Pancreas (tissue), 10 donors: Measurements from ENCODE around the gene DPYSL4. TPM values are rescaled to one million over a fixed set of nuclear protein-coding genes. Genes with fewer than 3 reads are reported as not detected.

ENCODE experiments used
- ATAC-seq, 4 donors: fragments of 200-7000 bp; cut with Tn5 transposase; one replicate each; pipeline versions ENCODE4 v1.8.0 to v1.9.1; 2020; ENCODE audit warnings: mild to moderate bottlenecking in 4 of 4, moderate library complexity in 4 of 4
- DNase-seq, 6 donors: peaks; one replicate each; pipeline ENCODE4 v3.0.0-alpha.2; 2020
- FAIRE-seq: peaks from 2 replicates; lab custom pipeline; 2012; peaks lifted over from hg19 to GRCh38; lab: Jason Lieb, UNC
- H3K27ac ChIP-seq, 4 donors: fragments of 200-600 bp; sonication (generic); 1 replicate in 3 of 4; 2 replicates in 1 of 4; pipeline versions ENCODE4 v1.5.0 to v1.8.0; 2020
- H3K27me3 ChIP-seq, 4 donors: fragments of 200-600 bp; one replicate each; pipeline ENCODE4 v1.8.0; 2021
- H3K36me3 ChIP-seq, 3 donors: fragments of 200-600 bp; sonication (generic) in 1 of 3; one replicate each; pipeline versions ENCODE4 v1.5.0 to v1.8.0; 2020 to 2021
- H3K4me1 ChIP-seq, 3 donors: fragments of 200-600 bp; one replicate each; pipeline ENCODE4 v1.8.0; 2021
- H3K4me3 ChIP-seq, 4 donors: fragments of 200-600 bp; sonication (generic) in 2 of 4; one replicate each; pipeline versions ENCODE4 v1.5.0 to v1.8.0; 2020 to 2021
- H3K9me3 ChIP-seq, 4 donors: fragments of 200-600 bp; one replicate each; pipeline ENCODE4 v1.8.0; 2021
- WGBS, 2 donors: extraction: QIAGEN DNeasy Blood & Tissue Kit; methylation state at CpG; one replicate each; pipeline ENCODE4 v1.1.7; 2013; 5-methylcytosine and 5-hydroxymethylcytosine counted together
- intact Hi-C, 3 donors: fragments of 100-400 bp; cut with DNase I; formaldehyde crosslinking; loops; one replicate each; pipeline versions ENCODE4 v1.11.1 to v1.14.2; 2022
- polyA plus RNA-seq, 2 donors: library from polyadenylated mRNA; stranded (reverse); fragments of 200-250 nt; gene quantifications; one replicate each; pipeline ENCODE4 v1.2.3, GENCODE V29; 2013
- total RNA-seq, 6 donors: library from RNA; stranded (reverse); fragmentation: NEBNext Ultra II Directional in 4 of 6; extraction: Animal tissue kit (Norgen Biotek cat#: 25700) in 4 of 6; gene quantifications; one replicate each; pipeline versions ENCODE4 v1.2.1 to v1.2.4, GENCODE V29; 2021 to 2023
- TF ChIP-seq, protein P1 (sequence below), 4 donors: fragments of 200-600 bp; sonication (generic) in 3 of 4; IDR thresholded peaks; one replicate each; pipeline versions ENCODE4 v1.5.0 to v1.8.0; 2021; ENCODE audit warnings: antibody characterized with exemption in 4 of 4
- donor health status: healthy with polysubstance abuse.
- donor health status: DM: no; HTN: no; CAD: no; lungs with moderate emphysema.
- donor health status: DM: no; HTN: no; CAD: no.
- donor health status: control.
- donor health status: control.
- donor health status: Bipolar disorder and iron deficiency.
- donor health status: DM: yes; HTN: yes; CAD: no.
- donor health status: DM: no; HTN: no; CAD: no.
- donor health status: DM: no; HTN: no; CAD: no.
- donor health status: DM: yes; HTN: yes; CAD: no.

DPYSL4 gene
- total and polyA plus RNA-seq, 8 donors = 0.46 to 2.8 (median 1.2) TPM

DNA sequence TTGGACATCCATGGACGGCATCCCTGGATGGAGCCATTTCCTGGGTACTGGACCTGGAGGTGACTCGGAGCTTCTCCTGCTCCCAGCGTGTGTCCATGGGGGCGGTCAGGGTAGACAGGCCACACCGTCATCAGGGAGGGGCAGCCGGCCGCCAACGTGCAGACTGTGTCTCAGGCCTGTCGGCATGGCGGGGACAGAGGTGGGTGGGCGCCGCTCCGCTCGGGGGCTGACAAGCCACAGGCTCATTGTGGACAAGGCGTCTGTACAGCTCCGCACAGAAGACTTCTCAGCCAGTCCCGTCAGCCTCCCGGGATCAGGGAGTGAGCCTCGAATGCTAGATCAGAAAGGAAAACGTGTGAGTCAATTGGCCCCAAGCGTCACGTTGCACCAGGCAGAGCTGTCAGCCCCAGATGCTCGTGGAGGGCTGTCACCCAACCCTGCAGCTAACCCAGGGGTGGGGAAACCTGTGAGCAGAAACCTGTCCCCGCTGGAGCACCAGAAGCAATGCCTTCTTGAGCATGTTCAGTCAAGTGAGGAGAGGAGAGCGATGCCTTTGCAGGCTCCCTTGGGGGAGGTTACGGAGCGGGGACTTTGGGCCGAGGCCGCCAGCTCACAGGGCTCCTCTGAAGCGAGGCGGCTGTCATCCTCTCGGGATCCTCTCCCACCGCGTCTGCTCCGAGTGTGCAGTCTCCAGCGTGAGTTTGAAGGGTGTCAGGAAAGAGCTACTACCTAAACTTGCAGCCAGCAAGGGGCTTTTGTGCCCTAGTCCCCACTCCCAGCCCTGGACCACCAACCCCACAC is 16.0 kb upstream of the DPYSL4 start:
- H3K4me3 ChIP-seq = no peak overlapping the region
- H3K27me3 ChIP-seq = no peaks in the 10 kb centered on the region
- ATAC-seq (no peak), DNase-seq (peak in 3 of 6 donors; percentile 14 to 62 (median 50)), FAIRE-seq (no peak)
- H3K9me3 ChIP-seq = no peaks in the 10 kb centered on the region
- 54 to 68% methylated on average over 36 of the region's 36 CpGs for WGBS, 2 donors
- H3K4me1 ChIP-seq = no peaks in the 10 kb centered on the region
- intact Hi-C loops = no loop called here
- TF ChIP-seq, protein P1, sequence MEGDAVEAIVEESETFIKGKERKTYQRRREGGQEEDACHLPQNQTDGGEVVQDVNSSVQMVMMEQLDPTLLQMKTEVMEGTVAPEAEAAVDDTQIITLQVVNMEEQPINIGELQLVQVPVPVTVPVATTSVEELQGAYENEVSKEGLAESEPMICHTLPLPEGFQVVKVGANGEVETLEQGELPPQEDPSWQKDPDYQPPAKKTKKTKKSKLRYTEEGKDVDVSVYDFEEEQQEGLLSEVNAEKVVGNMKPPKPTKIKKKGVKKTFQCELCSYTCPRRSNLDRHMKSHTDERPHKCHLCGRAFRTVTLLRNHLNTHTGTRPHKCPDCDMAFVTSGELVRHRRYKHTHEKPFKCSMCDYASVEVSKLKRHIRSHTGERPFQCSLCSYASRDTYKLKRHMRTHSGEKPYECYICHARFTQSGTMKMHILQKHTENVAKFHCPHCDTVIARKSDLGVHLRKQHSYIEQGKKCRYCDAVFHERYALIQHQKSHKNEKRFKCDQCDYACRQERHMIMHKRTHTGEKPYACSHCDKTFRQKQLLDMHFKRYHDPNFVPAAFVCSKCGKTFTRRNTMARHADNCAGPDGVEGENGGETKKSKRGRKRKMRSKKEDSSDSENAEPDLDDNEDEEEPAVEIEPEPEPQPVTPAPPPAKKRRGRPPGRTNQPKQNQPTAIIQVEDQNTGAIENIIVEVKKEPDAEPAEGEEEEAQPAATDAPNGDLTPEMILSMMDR (IDR thresholded peaks at IDR 0.05) = no peak
- no peaks in the 10 kb centered on the region for H3K36me3 ChIP-seq
- no peak overlapping the region for H3K27ac ChIP-seq

GRCh38 chr10:132172091-132173066 is 14.4 kb upstream of the DPYSL4 start:
- 47 to 55% methylated on average over 26 of the region's 26 CpGs for WGBS, 2 donors
- TF ChIP-seq, protein P1 (IDR thresholded peaks at IDR 0.05) = no peak
- H3K27ac ChIP-seq = no peak overlapping the region
- H3K4me3 ChIP-seq = no peak overlapping the region
- no peaks in the 10 kb centered on the region for H3K4me1 ChIP-seq
- ATAC-seq (no peak), DNase-seq (peak in 1 of 6 donors; percentile 25), FAIRE-seq (no peak)
- no peaks in the 10 kb centered on the region for H3K9me3 ChIP-seq
- intact Hi-C loops = no loop called here
- no peaks in the 10 kb centered on the region for H3K36me3 ChIP-seq
- H3K27me3 ChIP-seq = no peaks in the 10 kb centered on the region

DNA sequence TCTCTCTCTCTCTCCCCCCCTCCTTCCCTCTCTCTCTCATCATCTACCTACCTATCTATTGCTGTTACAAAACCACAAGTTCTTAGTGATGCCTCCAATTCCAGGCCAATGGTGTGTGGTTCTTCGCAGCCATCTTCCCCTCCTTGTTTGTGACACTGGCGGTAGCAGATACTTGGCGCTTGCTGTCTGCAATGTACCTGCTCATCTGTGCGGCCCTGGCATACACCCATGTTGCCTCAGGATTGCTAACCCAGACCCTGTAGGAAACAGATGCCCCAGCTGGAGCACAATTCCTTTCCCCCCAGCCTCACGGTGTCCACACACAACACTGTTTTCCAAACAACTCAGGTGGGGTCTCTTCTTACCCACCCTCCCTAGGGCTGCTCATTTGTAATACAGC is 13.6 kb upstream of the DPYSL4 start:
- DNase-seq (peak in 1 of 6 donors; percentile 18), FAIRE-seq (no peak), ATAC-seq (no peak)
- Histone ChIP-seq H3K36me3 (no peaks in the 10 kb centered on the region), H3K27me3 (no peaks in the 10 kb centered on the region), H3K4me1 (no peaks in the 10 kb centered on the region), H3K27ac (no peak overlapping the region), H3K4me3 (no peak overlapping the region), H3K9me3 (no peaks in the 10 kb centered on the region)
- TF ChIP-seq, protein P1 (IDR thresholded peaks at IDR 0.05) = no peak
- WGBS, 2 donors = 77 to 78% methylated on average over 5 of the region's 5 CpGs
- intact Hi-C loops = no loop called here

GRCh38 chr10:132174237-132174636 is 12.5 kb upstream of the DPYSL4 start:
- FAIRE-seq (no peak), ATAC-seq (no peak), DNase-seq (peak in 1 of 6 donors; percentile 31)
- H3K27ac ChIP-seq = no peak overlapping the region
- H3K36me3 ChIP-seq = no peaks in the 10 kb centered on the region
- H3K4me1 ChIP-seq = no peaks in the 10 kb centered on the region
- WGBS, 2 donors = 65 to 77% methylated on average over 11 of the region's 11 CpGs
- no peaks in the 10 kb centered on the region for H3K27me3 ChIP-seq
- H3K4me3 ChIP-seq = no peak overlapping the region
- H3K9me3 ChIP-seq = no peaks in the 10 kb centered on the region
- intact Hi-C loops = no loop called here
- TF ChIP-seq, protein P1 (IDR thresholded peaks at IDR 0.05) = no peak
